HEK293T (cell line): Measurements from ENCODE around the gene RPP38.

Experiments used
- ARNT ChIP-seq: fragments of 450-650 bp; IDR thresholded peaks from 2 replicates; pipeline ENCODE4 v1.6.1; 2017; ENCODE audit warnings: mild to moderate bottlenecking
- BHLHE40 ChIP-seq: fragments of 450-650 bp; IDR thresholded peaks from 2 replicates; pipeline ENCODE4 v1.6.1; 2016; ENCODE audit warnings: mild to moderate bottlenecking, moderate library complexity, borderline replicate concordance
- ELF4 ChIP-seq: fragments of 450-650 bp; IDR thresholded peaks from 2 replicates; pipeline ENCODE4 v1.6.1; 2017; ENCODE audit warnings: antibody characterized with exemption
- FOXA1 ChIP-seq: fragments of 450-650 bp; IDR thresholded peaks from 2 replicates; pipeline ENCODE4 v1.6.1; 2016; ENCODE audit warnings: mild to moderate bottlenecking
- FOXM1 ChIP-seq: fragments of 450-650 bp; IDR thresholded peaks from 2 replicates; pipeline ENCODE4 v1.6.1; 2017; ENCODE audit warnings: mild to moderate bottlenecking, borderline replicate concordance
- HDGF ChIP-seq: fragments of 450-650 bp; IDR thresholded peaks from 2 replicates; pipeline ENCODE4 v1.6.1; 2017; ENCODE audit warnings: antibody characterized with exemption, borderline replicate concordance
- SP1 ChIP-seq: fragments of 450-650 bp; IDR thresholded peaks from 2 replicates; pipeline ENCODE4 v1.6.1; 2017

DNA sequence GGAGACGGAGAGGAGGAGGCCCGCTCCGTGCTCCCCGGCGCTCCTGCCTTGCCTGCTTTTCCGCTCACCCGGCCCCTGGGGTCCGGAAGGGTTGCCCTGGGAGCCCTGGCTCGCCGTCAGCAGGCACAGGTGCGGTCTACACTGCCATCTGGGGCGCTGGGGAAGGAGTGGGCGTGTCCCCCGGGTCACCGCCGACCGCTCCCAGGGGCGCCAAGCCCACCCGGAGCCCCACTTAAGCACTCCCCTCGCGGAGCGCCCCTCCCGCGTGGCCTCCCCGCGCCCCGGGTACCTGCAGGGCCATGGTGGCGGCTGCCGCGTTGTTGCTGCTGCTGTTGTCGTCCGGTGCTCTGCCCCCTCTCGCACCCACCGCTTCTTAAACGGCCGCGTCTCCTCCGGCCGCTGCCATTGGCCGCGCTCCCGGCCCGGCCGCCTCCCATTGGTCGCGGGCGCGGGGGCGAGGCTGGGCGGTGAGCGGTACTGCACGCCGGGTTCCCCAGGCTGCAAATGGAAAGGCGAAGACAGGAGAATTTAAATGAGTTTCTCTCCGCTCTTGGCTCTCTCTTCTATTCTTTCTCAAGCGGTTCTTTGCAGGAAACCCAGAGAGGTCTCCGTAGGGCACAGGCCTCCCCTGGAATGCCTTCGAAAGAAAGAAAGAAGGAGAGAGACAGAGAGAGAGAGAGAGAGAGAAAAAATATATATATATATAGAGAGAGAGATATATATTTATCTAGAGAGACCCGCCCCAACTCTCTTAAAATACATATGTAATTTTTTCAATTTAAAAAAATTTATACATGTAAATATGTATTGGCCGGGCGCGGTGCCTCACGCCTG lies 8.5 kb upstream of the RPP38 start, which contains the start of gene ACBD7:
- TF ChIP-seq HDGF (no peak), FOXM1 (no peak; the same call in 1 of the 2 replicates), ELF4 (no peak), BHLHE40 (no peak), SP1 (no peak), FOXA1 (no peak), ARNT (no peak)
